HepG2 (cell line): Measurements from ENCODE around the gene SPOCD1. TPM values are rescaled to one million over a fixed set of nuclear protein-coding genes. Genes with fewer than 3 reads are reported as not detected.

Source experiments
- ATAC-seq: fragments of 200-7000 bp; cut with Tn5 transposase; 3 replicates; pipeline ENCODE4 v1.9.1; 2020; ENCODE audit warnings: mild to moderate bottlenecking, moderate library complexity
- BruUV-seq: library from RNA; stranded (reverse); fragments of 400-500 nt; replicated peaks from 2 replicates; lab custom pipeline; 2021; lab: Mats Ljungman, UMichigan
- CTCF ChIA-PET: fragments of 300-600 bp; formaldehyde crosslinking; extraction: SDS; loops from one replicate; lab custom pipeline; 2021; ENCODE audit warnings: low total read pairs, inconsistent platforms, low intra/inter-chr PET ratio; lab: Yijun Ruan, JAX
- POLR2A ChIA-PET: fragments of 350-600 bp; sonication (Branson Sonifier 250); formaldehyde crosslinking; loops from one replicate; lab custom pipeline; 2020; ENCODE audit warnings: antibody characterized with exemption, inconsistent platforms; lab: Yijun Ruan, JAX
- DNase-seq: peaks from one replicate; pipeline ENCODE4 v3.0.0-alpha.2; 2015; ENCODE audit warnings: low spot score
- FAIRE-seq: peaks from 3 replicates; lab custom pipeline; 2011; peaks lifted over from hg19 to GRCh38; lab: Jason Lieb, UNC
- H2AFZ ChIP-seq: one replicate; pipeline ENCODE4 v1.6.1; 2011; ENCODE audit warnings: low read length, inconsistent platforms
- H3K27ac ChIP-seq: fragments of 300-600 bp; 3 replicates; pipeline ENCODE4 v1.8.0; 2011; ENCODE audit warnings: mixed run types, mild to moderate bottlenecking, mixed read lengths, low read length, inconsistent platforms; ENCODE audit not compliant: insufficient read depth; ENCODE audit errors: extremely low read length
- H3K27me3 ChIP-seq, 2 experiments: fragments of 200-600 bp in 1 of 2; 2 replicates in 1 of 2; 3 replicates in 1 of 2; pipeline versions ENCODE4 v1.6.0 to v1.8.0; 2011; ENCODE audit warnings: low read length in 2 of 2, mild to moderate bottlenecking in 2 of 2, moderate library complexity in 2 of 2, inconsistent platforms in 1 of 2; ENCODE audit not compliant: insufficient read depth in 2 of 2, control insufficient read depth in 1 of 2
- H3K36me3 ChIP-seq, 2 experiments: fragments of 200-600 bp in 1 of 2; replicated peaks in 1 of 2; 2 replicates in 1 of 2; 3 replicates in 1 of 2; pipeline versions ENCODE4 v1.5.1 to v1.8.0; 2011; ENCODE audit warnings: low read length in 2 of 2, inconsistent platforms in 1 of 2; ENCODE audit not compliant: insufficient read depth in 2 of 2, control insufficient read depth in 1 of 2
- H3K4me1 ChIP-seq: 2 replicates; pipeline ENCODE4 v1.5.1; 2012; ENCODE audit warnings: low read length, inconsistent platforms; ENCODE audit not compliant: insufficient read depth
- H3K4me2 ChIP-seq: 2 replicates; pipeline ENCODE4 v1.6.0; 2011; ENCODE audit warnings: low read depth, low read length, inconsistent platforms
- H3K4me3 ChIP-seq, 3 experiments: fragments of 200-600 bp in 1 of 3; sonication (generic), shearing (Covaris generic) in 1 of 3; replicated peaks in 1 of 3; 2 replicates each; pipeline ENCODE4 v1.5.1; 2011 to 2016; ENCODE audit warnings: low read length in 3 of 3, inconsistent platforms in 2 of 3, low read depth in 2 of 3, mild to moderate bottlenecking in 2 of 3, control low read depth in 1 of 3, mixed read lengths in 1 of 3; ENCODE audit not compliant: insufficient read depth in 1 of 3
- H3K79me2 ChIP-seq: one replicate; pipeline ENCODE4 v1.6.1; 2011; ENCODE audit warnings: low read length, inconsistent platforms; ENCODE audit not compliant: insufficient read depth
- H3K9ac ChIP-seq: 2 replicates; pipeline ENCODE4 v1.6.0; 2011; ENCODE audit warnings: mild to moderate bottlenecking, low read depth, low read length, inconsistent platforms; ENCODE audit not compliant: insufficient read depth
- H3K9me3 ChIP-seq: 2 replicates; pipeline ENCODE4 v1.5.1; 2012; ENCODE audit warnings: mild to moderate bottlenecking, low read length
- H4K20me1 ChIP-seq: 2 replicates; pipeline ENCODE4 v1.6.0; 2011; ENCODE audit warnings: inconsistent platforms, mild to moderate bottlenecking, low read length, moderate library complexity; ENCODE audit not compliant: insufficient read depth
- ATM ChIP-seq: fragments of 450-650 bp; IDR thresholded peaks from 2 replicates; pipeline ENCODE4 v1.7.1; 2017; ENCODE audit warnings: mild to moderate bottlenecking, borderline replicate concordance
- BRCA1 ChIP-seq: sonication (generic); formaldehyde crosslinking; IDR thresholded peaks from 2 replicates; pipeline ENCODE4 v1.4.0; 2020; ENCODE audit warnings: missing genetic modification reagents
- ETV5 ChIP-seq: IDR thresholded peaks from 2 replicates; pipeline ENCODE4 v1.6.1; 2018; ENCODE audit warnings: missing biosample characterization, missing genetic modification reagents, inconsistent platforms, borderline replicate concordance
- GABPB1 ChIP-seq: IDR thresholded peaks from 2 replicates; pipeline ENCODE4 v1.6.1; 2016; ENCODE audit warnings: mild to moderate bottlenecking, missing genetic modification reagents, moderate library complexity, missing compliant biosample characterization
- KDM2A ChIP-seq: sonication (generic); formaldehyde crosslinking; IDR thresholded peaks from 2 replicates; pipeline ENCODE4 v1.4.0; 2020; ENCODE audit warnings: low read depth, missing genetic modification reagents, borderline replicate concordance
- LCORL ChIP-seq, 2 experiments: fragments of 450-650 bp in 1 of 2; sonication (generic) in 1 of 2; formaldehyde crosslinking in 1 of 2; IDR thresholded peaks; 2 replicates each; pipeline versions ENCODE4 v1.5.0 to v1.6.1; 2017 to 2020; ENCODE audit warnings: antibody characterized with exemption in 1 of 2, missing genetic modification reagents in 1 of 2
- MAZ ChIP-seq, 2 experiments: sonication (generic) in 1 of 2; formaldehyde crosslinking in 1 of 2; IDR thresholded peaks; 2 replicates each; pipeline versions ENCODE4 v1.5.0 to v1.6.1; 2012 to 2020; ENCODE audit warnings: low read depth in 2 of 2, mild to moderate bottlenecking in 2 of 2, borderline replicate concordance in 1 of 2, improper control_type of control experiment in 1 of 2, low read length in 1 of 2, missing genetic modification reagents in 1 of 2, moderate library complexity in 1 of 2
- MIER2 ChIP-seq: IDR thresholded peaks from 2 replicates; pipeline ENCODE4 v1.6.1; 2016; ENCODE audit warnings: missing biosample characterization, missing genetic modification reagents
- MXI1 ChIP-seq: IDR thresholded peaks from 3 replicates; pipeline ENCODE4 v1.6.1; 2012; ENCODE audit warnings: low read depth, low read length, inconsistent platforms, borderline replicate concordance
- RFX1 ChIP-seq: fragments of 450-650 bp; IDR thresholded peaks from 2 replicates; pipeline ENCODE4 v1.6.1; 2017
- SAP130 ChIP-seq: IDR thresholded peaks from 2 replicates; pipeline ENCODE4 v1.6.1; 2016; ENCODE audit warnings: low read depth
- ZNF350 ChIP-seq: sonication (generic); formaldehyde crosslinking; IDR thresholded peaks from 2 replicates; pipeline ENCODE4 v1.4.0; 2020; ENCODE audit warnings: mild to moderate bottlenecking, low read depth, missing genetic modification reagents, borderline replicate concordance
- ZNF530 ChIP-seq: sonication (generic); formaldehyde crosslinking; IDR thresholded peaks from 2 replicates; pipeline ENCODE4 v1.5.0; 2020; ENCODE audit warnings: low read depth, mild to moderate bottlenecking, missing genetic modification reagents
- ZNF619 ChIP-seq: sonication (generic); formaldehyde crosslinking; IDR thresholded peaks from 2 replicates; pipeline ENCODE4 v1.4.0; 2020; ENCODE audit warnings: mild to moderate bottlenecking, missing genetic modification reagents
- ZNF629 ChIP-seq: sonication (generic); formaldehyde crosslinking; conservative IDR thresholded peaks from 2 replicates; pipeline ENCODE4 v1.5.0; 2020; ENCODE audit warnings: missing genetic modification reagents
- WGBS: methylation state at CpG from one replicate; pipeline ENCODE4 v1.1.6; 2017; ENCODE audit warnings: low lambda C conversion rate; 5-methylcytosine and 5-hydroxymethylcytosine counted together
- in situ Hi-C: cut with HindIII; loops from 2 replicates; pipeline ENCODE4 v1.10.0; 2017; ENCODE audit warnings: low pct_unique_long_range_greater_than_20kb; ENCODE audit not compliant: extremely low pct_ligation_motif_present
- intact Hi-C: fragments of 100-400 bp; cut with micrococcal nuclease; formaldehyde crosslinking; loops from one replicate; pipeline ENCODE4 v1.10.0; 2022; ENCODE audit not compliant: unreplicated experiment
- polyA plus RNA-seq, 8 experiments: library from polyadenylated mRNA; depleted of rRNA in 3 of 8; stranded (reverse) in 7 of 8; unstranded in 1 of 8; fragments of >200 nt; fragmentation: Illumina TruSeq in 4 of 8; extraction: Trizol in 4 of 8; gene quantifications; 2 replicates each; pipeline versions ENCODE4 v1.2.1 to v1.2.3, GENCODE V29; 2011 to 2016; ENCODE audit warnings: low read depth in 4 of 8, missing spikeins in 1 of 8, mixed read lengths in 1 of 8; ENCODE audit not compliant: insufficient read depth in 1 of 8
- total RNA-seq, 5 experiments: library from RNA; depleted of rRNA; stranded (reverse); fragments of >200 nt; fragmentation: Illumina TruSeq; extraction: Trizol; gene quantifications; 2 replicates each; pipeline ENCODE4 v1.2.3, GENCODE V29; 2016; ENCODE audit warnings: low read depth in 1 of 5

SPOCD1 gene
- total and polyA plus RNA-seq, 2 of the 13 experiments (the other 11 are each of a cell fraction or from before 2014, with no cell fraction given): 0.24 to 0.29 TPM

DNA sequence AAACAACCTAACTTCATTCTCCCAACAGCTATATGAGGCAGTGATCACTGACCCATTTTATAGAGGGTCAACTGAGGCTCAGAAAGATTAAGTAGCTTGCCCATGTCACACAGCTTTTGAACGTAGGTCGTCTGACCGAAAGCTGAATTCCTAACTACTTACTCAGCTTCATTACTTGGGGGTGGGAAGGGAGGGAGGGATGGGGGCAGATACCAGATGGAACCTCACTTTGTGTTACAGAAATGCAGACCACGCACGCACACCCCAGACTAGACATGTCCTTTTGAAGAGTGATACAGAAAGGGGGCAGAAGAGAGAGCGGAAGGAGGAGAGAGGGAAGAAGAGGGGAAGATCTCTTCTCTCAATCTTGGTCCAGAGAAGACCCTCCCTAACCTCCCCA lies 53.9 kb downstream of the SPOCD1 start:
- Histone ChIP-seq H2AFZ (no peak overlapping the region), H3K4me3 (no peak overlapping the region)

DNA sequence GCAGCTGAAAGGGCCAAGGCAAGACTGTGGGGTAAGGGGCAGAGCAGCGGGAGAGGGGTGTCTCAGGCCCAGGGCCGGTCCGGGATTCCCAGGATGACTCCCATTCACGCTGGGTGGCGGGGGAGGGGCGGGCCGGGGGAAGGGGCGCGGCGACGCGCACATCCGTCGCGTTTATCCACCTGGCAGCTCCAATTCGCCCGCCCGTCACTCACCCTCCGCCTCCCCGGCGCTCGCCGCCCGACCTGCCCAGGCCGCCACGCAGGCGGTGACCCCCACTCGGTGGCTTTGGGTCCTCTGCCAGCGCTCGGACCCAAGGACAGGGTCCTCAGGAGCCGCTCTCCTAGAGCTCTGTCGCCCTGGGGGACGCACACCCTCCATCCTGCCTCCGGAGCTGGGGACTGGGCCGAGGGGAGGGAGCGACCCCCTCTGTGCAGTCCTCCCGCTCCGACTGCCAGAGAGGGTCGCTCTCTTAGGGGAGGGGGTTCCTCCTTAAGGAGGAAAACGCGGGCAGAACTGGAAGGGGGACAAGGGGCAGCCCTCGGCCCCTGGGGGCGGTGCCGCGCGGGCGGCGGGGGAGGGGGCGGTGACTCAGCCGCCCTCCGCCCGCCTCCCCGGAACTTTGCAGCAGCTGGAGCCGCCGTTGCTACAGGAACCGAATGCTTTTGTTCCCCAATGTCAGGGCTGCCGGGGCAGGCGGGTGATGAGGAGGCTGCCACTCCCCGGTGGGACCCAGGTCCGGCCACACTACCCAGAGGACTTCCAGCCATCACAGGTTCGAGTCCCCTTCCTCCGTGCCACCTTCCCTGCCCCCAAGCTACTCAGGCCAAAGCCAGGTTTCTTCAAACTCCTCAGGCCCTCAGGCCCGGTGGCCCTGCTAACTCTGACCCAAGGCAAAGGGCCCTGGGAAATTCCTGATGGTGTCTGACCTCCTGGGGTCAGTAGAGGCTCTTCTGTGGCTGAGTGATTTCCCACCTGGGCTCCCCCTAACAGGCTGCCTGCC lies 55.1 kb downstream of the SPOCD1 start:
- no peak overlapping the region for H2AFZ ChIP-seq
- ATAC-seq: peak; percentile 19
- POLR2A ChIA-PET: interaction anchor here (0.7 to 2.1 kb wide), 3 partner anchors 15 to 116 kb away, joined by 3 to 5 read pairs (median 4); partner anchors contain the start of gene PEF1
- peak; percentile 49 for TF ChIP-seq SAP130 (CRISPR knock-in tag)
- peak; percentile 39; the same call in 1 of the 2 replicates for TF ChIP-seq RFX1
- TF ChIP-seq ZNF619 (CRISPR knock-in tag): no peak
- TF ChIP-seq ETV5 (CRISPR knock-in tag): peak; percentile 41; the same call in 1 of the 2 replicates
- TF ChIP-seq LCORL (IDR thresholded peaks at IDR 0.05): no peak
- peak; percentile 32; the same call in 1 of the 2 replicates for TF ChIP-seq LCORL (CRISPR knock-in tag; IDR thresholded peaks at IDR 0.05)
- no peak for TF ChIP-seq MXI1
- 0 out of 2 replicates have a peak, but pooled peaks have one; percentile 31 for TF ChIP-seq ZNF350
- TF ChIP-seq KDM2A (CRISPR knock-in tag): peak; percentile 35; the same call in 1 of the 2 replicates
- TF ChIP-seq MIER2 (CRISPR knock-in tag): no peak
- no peak for TF ChIP-seq ATM
- peak; percentile 67; the same call in 1 of the 2 replicates for TF ChIP-seq GABPB1 (CRISPR knock-in tag)
- TF ChIP-seq MAZ (IDR thresholded peaks at IDR 0.05; ENCODE audit: borderline replicate concordance, low read depth, low read length): 0 out of 2 replicates have a peak, but pooled peaks have one; percentile 17
- TF ChIP-seq MAZ (CRISPR knock-in tag; IDR thresholded peaks at IDR 0.05; ENCODE audit: low read depth): no peak
- TF ChIP-seq ZNF530 (CRISPR knock-in tag): no peak

More for the DNA sequence above, 53.9 kb downstream of the SPOCD1 start:
- intact Hi-C loops: no loop called here
- ChIA-PET CTCF (no interaction called here), POLR2A (no interaction called here)
- 27% methylated on average over 6 of the region's 6 CpGs for WGBS
- DNase-seq (no peak), FAIRE-seq (no peak), ATAC-seq (no peak)
- H3K4me2 ChIP-seq: no peak overlapping the region
- H3K4me1 ChIP-seq: peaks cover 32% of the 10 kb centered on the region
- no peaks in the 10 kb centered on the region for H3K79me2 ChIP-seq
- H3K36me3 ChIP-seq: no peaks in the 10 kb centered on the region
- H3K27me3 ChIP-seq: peaks cover 19 to 74% of the 10 kb centered on the region in 2 experiments
- TF ChIP-seq ZNF629 (CRISPR knock-in tag) (0 out of 2 replicates have a peak, but pooled peaks have one; percentile 37), BRCA1 (CRISPR knock-in tag) (no peak)
- no peak overlapping the region for H3K9ac ChIP-seq
- no peak overlapping the region for H3K27ac ChIP-seq
- H3K9me3 ChIP-seq: no peaks in the 10 kb centered on the region
- in situ Hi-C loops: no loop called here
- H4K20me1 ChIP-seq: no peaks in the 10 kb centered on the region
- BruUV-seq: no TSS peak

More for the DNA sequence above, 55.1 kb downstream of the SPOCD1 start:
- FAIRE-seq (no peak), DNase-seq (peak; percentile 25)
- CTCF ChIA-PET: no interaction called here
- H3K27ac ChIP-seq: no peak overlapping the region
- 3% methylated on average over 8 of the region's 63 CpGs for WGBS
- no peaks in the 10 kb centered on the region for H3K9me3 ChIP-seq
- H3K79me2 ChIP-seq: no peaks in the 10 kb centered on the region
- in situ Hi-C loops: no loop called here
- H3K36me3 ChIP-seq: no peaks in the 10 kb centered on the region
- H3K27me3 ChIP-seq: peaks cover 19 to 71% of the 10 kb centered on the region in 2 experiments
- H3K4me3 ChIP-seq: peak overlapping the region; percentile 43 to 74 (median 60)
- no peak overlapping the region for H3K9ac ChIP-seq
- H3K4me2 ChIP-seq: peak overlapping the region; percentile 70
- intact Hi-C loops: no loop called here
- BruUV-seq: no TSS peak
- no peaks in the 10 kb centered on the region for H4K20me1 ChIP-seq
- H3K4me1 ChIP-seq: peaks cover 32% of the 10 kb centered on the region
